Right atrium auricular region (tissue), 2 donors: ENCODE data around the gene DDI1. TPM values are rescaled to one million over a fixed set of nuclear protein-coding genes. Genes with fewer than 3 reads are reported as not detected.

ENCODE experiments used
- DNase-seq: peaks from one replicate; pipeline ENCODE4 v3.0.0-alpha.2; 2019; ENCODE audit warnings: low spot score
- H3K27ac ChIP-seq, 2 donors: fragments of 200-600 bp; sonication (generic); 1 replicate in 1 of 2; 2 replicates in 1 of 2; pipeline ENCODE4 v1.5.1; 2016 to 2019
- H3K27me3 ChIP-seq, 2 donors: fragments of 200-600 bp; sonication (generic); one replicate each; pipeline versions ENCODE4 v1.5.1 to v1.6.0; 2017 to 2019
- H3K36me3 ChIP-seq: fragments of 200-600 bp; sonication (generic); one replicate; pipeline ENCODE4 v1.5.1; 2016
- H3K4me1 ChIP-seq, 2 donors: fragments of 200-600 bp; sonication (generic); one replicate each; pipeline versions ENCODE4 v1.5.1 to v1.6.0; 2017 to 2019
- H3K4me3 ChIP-seq, 2 donors: fragments of 200-600 bp; sonication (generic); 1 replicate in 1 of 2; 2 replicates in 1 of 2; pipeline ENCODE4 v1.5.1; 2017 to 2019; ENCODE audit warnings: mild to moderate bottlenecking in 1 of 2, moderate library complexity in 1 of 2
- H3K9me3 ChIP-seq, 2 donors: fragments of 200-600 bp; sonication (generic); one replicate each; pipeline ENCODE4 v1.5.1; 2019
- total RNA-seq, 2 donors: library from RNA; depleted of rRNA; stranded (reverse); fragments of >200 nt; gene quantifications; one replicate each; pipeline ENCODE4 v1.1.0, GENCODE V29; 2016
- TF ChIP-seq, protein P1 (sequence below), 2 donors: fragments of 200-600 bp; sonication (generic); IDR thresholded peaks; one replicate each; pipeline ENCODE4 v1.5.1; 2019; ENCODE audit warnings: antibody characterized with exemption in 2 of 2

The DDI1 gene
- total RNA-seq, 2 donors from 2014 or later = not detected

- H3K36me3 ChIP-seq = no peaks in the 10 kb centered on the region
- no peak for DNase-seq
- H3K4me3 ChIP-seq = no peak overlapping the region
- H3K27ac ChIP-seq = no peak overlapping the region
- no peaks in the 10 kb centered on the region for H3K27me3 ChIP-seq
- H3K9me3 ChIP-seq = no peaks in the 10 kb centered on the region
- H3K4me1 ChIP-seq = no peaks in the 10 kb centered on the region
- TF ChIP-seq, protein P1, sequence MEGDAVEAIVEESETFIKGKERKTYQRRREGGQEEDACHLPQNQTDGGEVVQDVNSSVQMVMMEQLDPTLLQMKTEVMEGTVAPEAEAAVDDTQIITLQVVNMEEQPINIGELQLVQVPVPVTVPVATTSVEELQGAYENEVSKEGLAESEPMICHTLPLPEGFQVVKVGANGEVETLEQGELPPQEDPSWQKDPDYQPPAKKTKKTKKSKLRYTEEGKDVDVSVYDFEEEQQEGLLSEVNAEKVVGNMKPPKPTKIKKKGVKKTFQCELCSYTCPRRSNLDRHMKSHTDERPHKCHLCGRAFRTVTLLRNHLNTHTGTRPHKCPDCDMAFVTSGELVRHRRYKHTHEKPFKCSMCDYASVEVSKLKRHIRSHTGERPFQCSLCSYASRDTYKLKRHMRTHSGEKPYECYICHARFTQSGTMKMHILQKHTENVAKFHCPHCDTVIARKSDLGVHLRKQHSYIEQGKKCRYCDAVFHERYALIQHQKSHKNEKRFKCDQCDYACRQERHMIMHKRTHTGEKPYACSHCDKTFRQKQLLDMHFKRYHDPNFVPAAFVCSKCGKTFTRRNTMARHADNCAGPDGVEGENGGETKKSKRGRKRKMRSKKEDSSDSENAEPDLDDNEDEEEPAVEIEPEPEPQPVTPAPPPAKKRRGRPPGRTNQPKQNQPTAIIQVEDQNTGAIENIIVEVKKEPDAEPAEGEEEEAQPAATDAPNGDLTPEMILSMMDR (IDR thresholded peaks at IDR 0.05) = no peak
Observed at GRCh38 chr11:104078995-104079394, 42.6 kb downstream of the DDI1 start.

GRCh38 chr11:104086621-104087020 is 50.2 kb downstream of the DDI1 start:
- Histone ChIP-seq H3K36me3 (no peaks in the 10 kb centered on the region), H3K4me3 (no peak overlapping the region), H3K4me1 (no peaks in the 10 kb centered on the region), H3K27me3 (no peaks in the 10 kb centered on the region), H3K9me3 (no peaks in the 10 kb centered on the region), H3K27ac (no peak overlapping the region)
- DNase-seq = no peak
- TF ChIP-seq, protein P1 (IDR thresholded peaks at IDR 0.05) = no peak

Other genes with a start within 250 kb of the DDI1 start
- 10 to 100 TPM; 14.4 to 27.8 TPM for gene PDGFD, start 127.5 kb downstream of the DDI1 start, total RNA-seq